Fibroblast of lung (primary cell): Measurements from ENCODE around the gene CRBN.

Experiments
- EZH2 ChIP-seq: IDR thresholded peaks from 2 replicates; pipeline ENCODE4 v1.5.1; 2012; ENCODE audit warnings: low read length, control low read depth, mild to moderate bottlenecking; ENCODE audit errors: missing control alignments
- TF ChIP-seq, protein P1 (sequence below), 2 donors: IDR thresholded peaks in 1 of 2; conservative IDR thresholded peaks in 1 of 2; 1 replicate in 1 of 2; 2 replicates in 1 of 2; pipeline ENCODE4 v1.5.1; 2011 to 2012; ENCODE audit warnings: low read length in 2 of 2, control low read depth in 1 of 2, inconsistent platforms in 1 of 2, low read depth in 1 of 2, mild to moderate bottlenecking in 1 of 2

GRCh38 chr3:3154879-3155610 lies 24.4 kb downstream of the CRBN start:
- TF ChIP-seq, protein P1, sequence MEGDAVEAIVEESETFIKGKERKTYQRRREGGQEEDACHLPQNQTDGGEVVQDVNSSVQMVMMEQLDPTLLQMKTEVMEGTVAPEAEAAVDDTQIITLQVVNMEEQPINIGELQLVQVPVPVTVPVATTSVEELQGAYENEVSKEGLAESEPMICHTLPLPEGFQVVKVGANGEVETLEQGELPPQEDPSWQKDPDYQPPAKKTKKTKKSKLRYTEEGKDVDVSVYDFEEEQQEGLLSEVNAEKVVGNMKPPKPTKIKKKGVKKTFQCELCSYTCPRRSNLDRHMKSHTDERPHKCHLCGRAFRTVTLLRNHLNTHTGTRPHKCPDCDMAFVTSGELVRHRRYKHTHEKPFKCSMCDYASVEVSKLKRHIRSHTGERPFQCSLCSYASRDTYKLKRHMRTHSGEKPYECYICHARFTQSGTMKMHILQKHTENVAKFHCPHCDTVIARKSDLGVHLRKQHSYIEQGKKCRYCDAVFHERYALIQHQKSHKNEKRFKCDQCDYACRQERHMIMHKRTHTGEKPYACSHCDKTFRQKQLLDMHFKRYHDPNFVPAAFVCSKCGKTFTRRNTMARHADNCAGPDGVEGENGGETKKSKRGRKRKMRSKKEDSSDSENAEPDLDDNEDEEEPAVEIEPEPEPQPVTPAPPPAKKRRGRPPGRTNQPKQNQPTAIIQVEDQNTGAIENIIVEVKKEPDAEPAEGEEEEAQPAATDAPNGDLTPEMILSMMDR (conservative IDR thresholded peaks at IDR 0.05 in 1 of 2, IDR thresholded peaks at IDR 0.05 in 1 of 2; ENCODE audit: low read depth in 1 of 2, low read length in 2 of 2) = no peak
- no peak for TF ChIP-seq EZH2
